CD14-positive monocyte (primary cell): Measurements from ENCODE around the gene CSTF1. TPM values are rescaled to one million over a fixed set of nuclear protein-coding genes. Genes with fewer than 3 reads are reported as not detected.
A peak's percentile ranks its signal among the peaks of the same experiment; 100 is the strongest.

Source experiments
- DNase-seq, 3 donors: peaks; one replicate each; pipeline ENCODE4 v3.0.0-alpha.2; 2011 to 2022
- H2AFZ ChIP-seq: 2 replicates; pipeline ENCODE4 v1.6.0; 2012; ENCODE audit warnings: mild to moderate bottlenecking, low read depth, low read length, inconsistent platforms; ENCODE audit not compliant: insufficient read depth, poor library complexity, severe bottlenecking
- H3K27ac ChIP-seq, 2 donors: 1 replicate in 1 of 2; 2 replicates in 1 of 2; pipeline ENCODE4 v1.5.1; 2012 to 2013; ENCODE audit warnings: low read length in 2 of 2, control low read depth in 1 of 2, inconsistent platforms in 1 of 2, low read depth in 1 of 2, mild to moderate bottlenecking in 1 of 2
- H3K27me3 ChIP-seq, 2 donors: one replicate each; pipeline versions ENCODE4 v1.6.0 to v1.6.1; 2011 to 2013; ENCODE audit warnings: low read length in 2 of 2; ENCODE audit not compliant: control insufficient read depth in 2 of 2, insufficient read depth in 2 of 2
- H3K36me3 ChIP-seq, 2 donors: replicated peaks in 1 of 2; 1 replicate in 1 of 2; 2 replicates in 1 of 2; pipeline versions ENCODE4 v1.5.1 to v1.6.1; 2012 to 2013; ENCODE audit warnings: low read length in 2 of 2, control low read depth in 1 of 2, inconsistent platforms in 1 of 2, mild to moderate bottlenecking in 1 of 2; ENCODE audit not compliant: insufficient read depth in 2 of 2, control insufficient read depth in 1 of 2
- H3K4me1 ChIP-seq, 2 donors: 1 replicate in 1 of 2; 2 replicates in 1 of 2; pipeline versions ENCODE4 v1.5.1 to v1.6.1; 2012 to 2013; ENCODE audit warnings: low read length in 2 of 2, control low read depth in 1 of 2, inconsistent platforms in 1 of 2, mild to moderate bottlenecking in 1 of 2, moderate library complexity in 1 of 2; ENCODE audit not compliant: insufficient read depth in 2 of 2, control insufficient read depth in 1 of 2
- H3K4me2 ChIP-seq: replicated peaks from 2 replicates; pipeline ENCODE3; 2012; ENCODE audit warnings: low read length, moderate library complexity, mild to moderate bottlenecking; ENCODE audit not compliant: poor library complexity, severe bottlenecking; ENCODE audit errors: extremely low read depth
- H3K4me3 ChIP-seq, 3 experiments: fragments of 200-600 bp in 1 of 3; sonication (generic) in 1 of 3; replicated peaks in 1 of 3; 1 replicate in 2 of 3; 2 replicates in 1 of 3; pipeline ENCODE4 v1.5.1; 2011 to 2013; ENCODE audit warnings: low read length in 3 of 3, mild to moderate bottlenecking in 3 of 3, control low read depth in 2 of 3, low read depth in 2 of 3, inconsistent platforms in 1 of 3, moderate library complexity in 1 of 3
- H3K79me2 ChIP-seq: 2 replicates; pipeline ENCODE4 v1.6.0; 2012; ENCODE audit warnings: mild to moderate bottlenecking, control low read depth, inconsistent platforms, low read length, moderate library complexity; ENCODE audit not compliant: insufficient read depth
- H3K9ac ChIP-seq: 2 replicates; pipeline ENCODE4 v1.6.0; 2017; ENCODE audit warnings: low read length, mild to moderate bottlenecking; ENCODE audit not compliant: insufficient read depth, poor library complexity, severe bottlenecking
- H3K9me3 ChIP-seq, 2 donors: replicated peaks in 1 of 2; 1 replicate in 1 of 2; 2 replicates in 1 of 2; pipeline versions ENCODE4 v1.5.1 to v1.6.1; 2012 to 2013; ENCODE audit warnings: low read length in 2 of 2, control low read depth in 1 of 2; ENCODE audit not compliant: control insufficient read depth in 1 of 2, insufficient read depth in 1 of 2
- H4K20me1 ChIP-seq: 2 replicates; pipeline ENCODE4 v1.6.0; 2012; ENCODE audit warnings: mild to moderate bottlenecking, low read length, control low read depth, moderate library complexity; ENCODE audit not compliant: insufficient read depth
- H3K27ac Mint-ChIP-seq, 7 donors: one replicate each; pipeline ENCODE4 v1.8.0; 2020; ENCODE audit warnings: mild to moderate bottlenecking in 7 of 7, mixed read lengths in 7 of 7, moderate library complexity in 6 of 7, inconsistent platforms in 2 of 7
- H3K27me3 Mint-ChIP-seq, 3 donors: one replicate each; pipeline ENCODE4 v1.8.0; 2021 to 2022; ENCODE audit warnings: low read depth in 3 of 3, mild to moderate bottlenecking in 3 of 3, mixed read lengths in 3 of 3, moderate library complexity in 3 of 3, inconsistent platforms in 1 of 3
- H3K36me3 Mint-ChIP-seq, 2 donors: one replicate each; pipeline ENCODE4 v1.8.0; 2020; ENCODE audit warnings: mixed read lengths in 2 of 2, inconsistent platforms in 1 of 2, mild to moderate bottlenecking in 1 of 2
- H3K4me1 Mint-ChIP-seq: one replicate; pipeline ENCODE4 v1.8.0; 2020; ENCODE audit warnings: mild to moderate bottlenecking, mixed read lengths
- H3K4me3 Mint-ChIP-seq, 2 donors: one replicate each; pipeline ENCODE4 v1.8.0; 2020; ENCODE audit warnings: mild to moderate bottlenecking in 2 of 2, mixed read lengths in 2 of 2, moderate library complexity in 1 of 2
- H3K9me3 Mint-ChIP-seq, 7 donors: one replicate each; pipeline ENCODE4 v1.8.0; 2020 to 2022; ENCODE audit warnings: mixed read lengths in 7 of 7, mild to moderate bottlenecking in 6 of 7, moderate library complexity in 6 of 7, inconsistent platforms in 2 of 7
- CTCF ChIP-seq: fragments of 200-600 bp; IDR thresholded peaks from one replicate; pipeline ENCODE4 v1.8.0; 2022; ENCODE audit warnings: antibody characterized with exemption, mild to moderate bottlenecking
- WGBS: methylation state at CpG from one replicate; pipeline ENCODE4 v1.1.5; 2013; ENCODE audit warnings: missing lambda C conversion rate; ENCODE audit not compliant: insufficient coverage; 5-methylcytosine and 5-hydroxymethylcytosine counted together
- intact Hi-C, 2 donors: fragments of 100-400 bp; cut with micrococcal nuclease; formaldehyde crosslinking; loops; one replicate each; pipeline versions ENCODE4 v1.15.0 to v1.15.1; 2023
- polyA plus RNA-seq, 3 donors: library from polyadenylated mRNA; depleted of rRNA in 1 of 3; unstranded in 2 of 3; stranded (reverse) in 1 of 3; fragments of 300-500 nt in 2 of 3; fragments of >200 nt in 1 of 3; fragmentation: Illumina TruSeq in 2 of 3; gene quantifications; 1 replicate in 2 of 3; 2 replicates in 1 of 3; pipeline ENCODE4 v1.2.3, GENCODE V29; 2012 to 2021

CSTF1 gene
- polyA plus RNA-seq, 3 donors = 7.7 to 15.7 (median 10.7) TPM

GRCh38 chr20:56442389-56443365 lies 50.2 kb downstream of the CSTF1 start:
- peak overlapping the region; percentile 21 for H3K9ac ChIP-seq
- peaks cover under 1 to 13% of the 10 kb centered on the region in 2 donors for H3K36me3 ChIP-seq
- Mint-ChIP-seq H3K4me1 (peaks cover 21% of the 10 kb centered on the region), H3K27ac (peak overlapping the region in 5 of 7 donors; percentile 0 to 85 (median 73)), H3K27me3 (peaks cover 3 to 32% (median 7%) of the 10 kb centered on the region in 3 donors), H3K36me3 (peaks cover 21 to 44% of the 10 kb centered on the region in 2 donors), H3K9me3 (peaks cover 0 to 2% (median 0%) of the 10 kb centered on the region in 7 donors), H3K4me3 (peak overlapping the region in 1 of 2 donors; percentile 81)
- TF ChIP-seq CTCF = no peak
- H3K4me3 ChIP-seq = no peak overlapping the region
- intact Hi-C loops = no loop called here
- H3K27me3 ChIP-seq = no peaks in the 10 kb centered on the region
- peaks cover 3 to 14% of the 10 kb centered on the region in 2 donors for H3K4me1 ChIP-seq
- H3K4me2 ChIP-seq = no peak overlapping the region
- DNase-seq = peak in 1 of 3 donors; percentile 62
- H3K79me2 ChIP-seq = no peaks in the 10 kb centered on the region
- no peak overlapping the region for H2AFZ ChIP-seq
- no peaks in the 10 kb centered on the region for H3K9me3 ChIP-seq
- no peaks in the 10 kb centered on the region for H4K20me1 ChIP-seq
- peak overlapping the region in 1 of 2 donors; percentile 24 for H3K27ac ChIP-seq
- WGBS = 76% methylated on average over 17 of the region's 17 CpGs

GRCh38 chr20:56443654-56444540 lies 51.5 kb downstream of the CSTF1 start:
- DNase-seq = no peak
- Histone ChIP-seq H3K36me3 (peaks cover 0 to 7% of the 10 kb centered on the region in 2 donors), H3K27ac (no peak overlapping the region), H3K9me3 (no peaks in the 10 kb centered on the region), H3K4me2 (no peak overlapping the region), H2AFZ (no peak overlapping the region), H4K20me1 (no peaks in the 10 kb centered on the region), H3K9ac (no peak overlapping the region), H3K4me3 (no peak overlapping the region), H3K4me1 (peaks cover 3 to 14% of the 10 kb centered on the region in 2 donors), H3K79me2 (no peaks in the 10 kb centered on the region), H3K27me3 (no peaks in the 10 kb centered on the region)
- Mint-ChIP-seq H3K9me3 (no peaks in the 10 kb centered on the region), H3K4me1 (peaks cover 21% of the 10 kb centered on the region), H3K36me3 (peaks cover 17 to 34% of the 10 kb centered on the region in 2 donors), H3K27ac (peak overlapping the region in 2 of 7 donors; percentile 64 to 78), H3K27me3 (peaks cover 6 to 29% (median 6%) of the 10 kb centered on the region in 3 donors), H3K4me3 (peak overlapping the region; percentile 21 to 65)
- 95% methylated on average over 23 of the region's 27 CpGs for WGBS
- intact Hi-C loops = no loop called here
- TF ChIP-seq CTCF = no peak
